GM12874 (cell line): ENCODE results near the gene TBX2.

Source experiments
- CTCF ChIP-seq: IDR thresholded peaks from 2 replicates; pipeline ENCODE4 v1.5.1; 2011; ENCODE audit warnings: low read depth, mild to moderate bottlenecking, control low read depth, low read length, moderate library complexity; ENCODE audit not compliant: insufficient read depth

Gene TBX2

DNA sequence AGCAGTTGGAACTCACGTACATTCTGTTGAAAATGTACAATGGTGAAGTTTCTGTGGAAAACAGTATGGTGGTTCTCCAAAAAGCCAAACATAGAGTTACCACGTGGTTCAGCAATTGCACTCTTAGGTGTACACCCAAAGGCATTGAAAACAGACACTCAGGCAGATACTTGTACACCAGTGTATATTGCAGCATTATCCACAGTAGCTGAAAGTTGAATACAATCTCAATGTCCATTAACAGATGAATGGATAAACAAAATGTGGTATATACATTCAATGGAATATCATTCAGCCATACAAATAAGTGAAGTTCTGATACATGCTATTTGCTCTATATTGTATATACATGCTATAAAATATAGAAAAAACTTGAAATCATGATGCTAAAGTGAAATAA, 23.2 kb downstream of the TBX2 start:
- TF ChIP-seq CTCF = no peak

DNA sequence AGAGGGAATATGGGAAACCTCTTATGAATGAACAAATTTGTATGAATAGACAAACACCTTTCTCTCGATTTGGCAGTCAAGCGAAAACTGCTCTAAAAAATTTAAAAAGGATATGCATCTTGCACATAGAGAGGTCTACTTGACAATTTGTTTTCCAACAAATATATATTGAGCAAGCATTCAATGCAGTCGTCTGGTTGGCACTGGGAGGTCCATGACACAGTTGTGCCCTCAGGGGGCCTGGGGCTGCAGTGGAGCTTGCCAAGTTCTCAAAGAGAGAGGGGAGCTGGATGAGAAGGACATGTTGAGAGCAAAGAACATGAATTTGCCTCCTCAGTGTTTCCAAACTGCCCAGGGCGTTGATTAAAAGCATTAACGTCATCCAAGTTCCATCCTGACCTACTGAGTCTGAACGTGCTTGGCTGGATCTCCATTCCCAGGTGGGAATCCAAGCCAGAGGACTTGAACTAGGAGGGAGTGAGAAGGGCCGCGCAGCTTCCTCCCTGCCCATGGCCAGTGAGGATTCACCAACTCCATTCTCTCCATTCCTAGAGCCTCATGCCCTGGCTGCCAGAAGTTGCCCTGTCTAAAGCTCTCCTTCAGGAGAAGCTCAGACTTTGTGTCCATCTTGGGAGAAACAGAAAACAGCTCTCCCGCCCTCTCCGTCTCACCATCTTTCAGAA, 24.5 kb downstream of the TBX2 start:
- no peak for TF ChIP-seq CTCF

DNA sequence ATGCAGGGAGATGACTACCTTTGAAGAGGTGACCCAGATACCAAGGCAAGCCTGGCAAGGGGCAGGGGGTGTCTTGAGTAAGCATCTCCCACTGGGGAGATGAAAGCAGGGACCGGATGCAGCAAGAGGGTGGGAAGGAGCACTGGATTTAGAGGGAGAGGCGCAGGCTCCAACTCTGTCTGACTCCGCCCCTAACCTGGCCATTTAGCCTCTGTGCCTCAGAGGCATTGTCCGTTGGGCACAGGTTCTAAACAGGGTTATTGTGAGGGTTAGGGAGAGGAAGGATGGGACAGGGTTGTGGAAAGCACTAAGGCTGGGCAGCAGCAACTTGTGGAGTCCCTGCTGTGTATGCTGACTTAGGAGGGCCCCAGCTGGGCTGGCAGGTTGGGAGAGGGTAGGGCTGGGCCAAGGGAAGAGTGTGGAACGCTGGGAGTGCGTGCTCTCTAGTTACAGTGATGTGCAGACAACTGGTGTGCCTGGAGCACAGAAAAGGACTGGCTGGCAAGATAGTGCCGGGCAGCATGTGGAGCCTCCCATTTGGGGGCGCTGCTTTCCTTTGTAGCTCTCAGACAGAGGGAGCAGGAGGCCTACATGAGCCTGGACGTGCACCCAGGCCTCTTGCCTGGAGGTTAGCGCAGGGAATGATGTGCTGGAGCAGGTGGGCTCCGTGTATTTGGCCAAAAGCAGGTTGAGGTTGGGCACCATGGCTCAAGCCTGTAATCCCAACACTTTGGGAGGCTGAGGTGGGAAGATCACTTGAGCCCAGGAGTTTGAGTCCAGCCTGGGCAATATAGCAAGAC, 26.2 kb downstream of the TBX2 start:
- TF ChIP-seq CTCF = no peak

DNA sequence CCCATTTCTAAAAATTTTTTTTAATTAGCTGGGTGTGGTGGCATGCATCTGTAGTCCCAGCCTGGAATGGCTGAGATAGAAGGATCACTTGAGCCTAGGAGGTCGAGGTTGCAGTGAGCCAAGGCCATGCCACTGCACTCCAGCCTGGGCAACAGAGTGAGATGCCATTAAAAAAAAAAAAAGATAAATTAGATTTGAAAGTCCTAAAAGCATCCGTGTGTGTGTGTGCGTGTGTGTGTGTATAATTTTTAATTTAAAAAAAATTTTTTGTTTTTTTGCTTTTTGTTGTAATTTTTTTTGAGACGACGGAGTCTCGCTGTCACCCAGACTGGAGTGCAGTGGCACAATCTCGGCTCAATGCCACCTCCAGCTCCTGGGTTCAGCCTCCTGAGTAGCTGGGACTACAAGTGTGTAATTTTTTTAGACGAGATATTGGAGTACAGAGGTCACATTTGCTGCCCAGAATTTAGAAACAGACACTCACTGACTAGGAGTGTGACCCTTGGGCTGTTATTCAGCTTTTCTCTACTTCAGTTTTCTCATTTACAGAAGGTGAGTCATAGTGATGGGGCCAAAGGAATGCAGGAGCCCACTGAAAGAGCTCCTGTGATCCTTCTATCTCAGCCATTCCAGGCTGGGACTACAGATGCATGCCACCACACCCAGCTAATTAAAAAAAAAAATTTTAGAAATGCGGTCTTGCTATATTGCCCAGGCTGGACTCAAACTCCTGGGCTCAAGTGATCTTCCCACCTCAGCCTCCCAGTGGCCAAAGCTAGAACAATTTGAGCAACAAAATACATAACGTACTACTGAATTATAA, 27.1 kb downstream of the TBX2 start:
- TF ChIP-seq CTCF = no peak

GRCh38 chr17:61427567-61427966, 27.9 kb downstream of the TBX2 start:
- TF ChIP-seq CTCF = no peak

DNA sequence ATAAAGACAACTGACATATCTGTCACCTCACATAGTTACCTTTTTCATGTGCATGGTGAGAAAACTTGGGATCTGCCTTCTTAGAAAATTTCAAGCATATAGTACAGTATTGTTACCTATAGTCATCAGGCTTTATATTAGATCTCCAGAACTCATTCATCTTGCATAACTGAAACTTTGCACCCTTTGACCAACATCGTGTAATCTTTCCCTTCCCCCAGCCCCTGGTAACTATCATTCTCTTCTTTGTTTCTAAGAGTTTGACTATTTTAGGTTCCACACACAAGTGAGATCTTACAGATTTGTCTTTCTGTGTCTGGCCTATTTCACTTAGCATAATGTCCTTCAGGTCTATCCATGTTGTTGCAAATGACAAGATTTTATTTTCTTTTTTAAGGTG, 29.6 kb downstream of the TBX2 start:
- TF ChIP-seq CTCF = no peak

DNA sequence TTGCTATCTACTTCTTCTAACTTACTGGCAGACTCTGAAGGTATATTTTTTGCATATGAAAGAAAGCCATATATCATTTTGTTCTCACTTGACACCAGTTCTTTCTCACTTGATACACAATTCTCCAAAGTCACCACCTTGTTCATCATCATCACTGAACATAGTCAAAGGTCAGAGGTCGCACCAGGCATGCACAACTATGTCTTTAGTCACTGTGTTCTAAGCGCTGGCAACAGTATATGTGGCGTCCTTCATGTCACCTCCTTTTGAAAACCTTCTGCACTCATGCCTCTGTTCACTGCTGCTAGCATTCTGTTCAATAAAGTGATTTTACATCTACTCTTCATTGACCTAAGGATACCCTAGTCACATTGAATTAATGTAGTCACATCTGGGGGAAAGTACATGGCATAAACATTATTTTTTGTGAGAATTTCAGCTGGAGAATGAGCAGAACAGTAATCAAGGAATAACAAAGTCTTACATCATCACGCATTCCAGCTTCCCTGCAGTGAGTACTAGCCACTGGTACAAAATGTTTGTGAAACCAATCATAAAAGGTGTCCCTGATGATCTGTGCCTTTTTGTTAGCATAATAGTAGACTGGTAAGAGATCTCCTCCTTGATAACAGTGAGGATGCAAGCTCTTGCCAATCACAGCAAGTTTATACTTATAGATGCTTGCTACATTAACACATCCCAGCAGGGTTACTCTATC, 32.1 kb downstream of the TBX2 start:
- no peak for TF ChIP-seq CTCF
